Naive B cell (primary cell): ENCODE results near the gene RYR2. TPM values are rescaled to one million over a fixed set of nuclear protein-coding genes. Genes with fewer than 3 reads are reported as not detected.

ENCODE experiments used
- ATAC-seq, 2 donors: fragments of 150-1000 bp; cut with Tn5 transposase; 2 replicates each; pipeline ENCODE4 v1.10.0; 2021; ENCODE audit warnings: low read depth in 2 of 2, mild to moderate bottlenecking in 2 of 2, moderate library complexity in 2 of 2
- DNase-seq: peaks from one replicate; pipeline ENCODE4 v3.0.0; 2022
- H3K27ac Mint-ChIP-seq, 6 donors: one replicate each; pipeline ENCODE4 v1.8.0; 2020 to 2022; ENCODE audit warnings: mild to moderate bottlenecking in 6 of 6, mixed read lengths in 6 of 6, moderate library complexity in 5 of 6, inconsistent platforms in 2 of 6
- H3K27me3 Mint-ChIP-seq, 3 donors: one replicate each; pipeline ENCODE4 v1.8.0; 2021 to 2022; ENCODE audit warnings: mixed read lengths in 3 of 3, mild to moderate bottlenecking in 1 of 3
- H3K36me3 Mint-ChIP-seq, 2 donors: one replicate each; pipeline ENCODE4 v1.8.0; 2020 to 2022; ENCODE audit warnings: mixed read lengths in 2 of 2, inconsistent platforms in 1 of 2, mild to moderate bottlenecking in 1 of 2
- H3K4me1 Mint-ChIP-seq, 3 donors: one replicate each; pipeline ENCODE4 v1.8.0; 2020 to 2022; ENCODE audit warnings: mixed read lengths in 3 of 3, inconsistent platforms in 1 of 3, mild to moderate bottlenecking in 1 of 3, moderate library complexity in 1 of 3
- H3K4me3 Mint-ChIP-seq, 8 donors: one replicate each; pipeline ENCODE4 v1.8.0; 2020 to 2022; ENCODE audit warnings: mild to moderate bottlenecking in 8 of 8, mixed read lengths in 8 of 8, moderate library complexity in 8 of 8, inconsistent platforms in 2 of 8
- H3K9me3 Mint-ChIP-seq, 7 donors: one replicate each; pipeline ENCODE4 v1.8.0; 2020 to 2022; ENCODE audit warnings: mixed read lengths in 7 of 7, mild to moderate bottlenecking in 5 of 7, inconsistent platforms in 2 of 7, moderate library complexity in 1 of 7
- polyA plus RNA-seq, 6 donors: library from polyadenylated mRNA; unstranded; fragments of 300-500 nt; fragmentation: Illumina TruSeq; gene quantifications; one replicate each; pipeline ENCODE4 v1.2.3, GENCODE V29; 2021; ENCODE audit warnings: low read depth in 6 of 6

Gene RYR2
- polyA plus RNA-seq, 6 donors from 2014 or later: 0.09 TPM; not detected in 5

- Mint-ChIP-seq H3K27ac (no peak overlapping the region), H3K4me1 (no peaks in the 10 kb centered on the region), H3K36me3 (no peaks in the 10 kb centered on the region), H3K9me3 (peaks cover 0 to 6% (median 0%) of the 10 kb centered on the region in 7 donors), H3K4me3 (no peak overlapping the region), H3K27me3 (peaks cover 0 to 5% (median 0%) of the 10 kb centered on the region in 3 donors)
- DNase-seq (no peak), ATAC-seq (no peak)
These were observed 246.0 kb downstream of the RYR2 start for GRCh38 chr1:237287876-237288521.

DNA sequence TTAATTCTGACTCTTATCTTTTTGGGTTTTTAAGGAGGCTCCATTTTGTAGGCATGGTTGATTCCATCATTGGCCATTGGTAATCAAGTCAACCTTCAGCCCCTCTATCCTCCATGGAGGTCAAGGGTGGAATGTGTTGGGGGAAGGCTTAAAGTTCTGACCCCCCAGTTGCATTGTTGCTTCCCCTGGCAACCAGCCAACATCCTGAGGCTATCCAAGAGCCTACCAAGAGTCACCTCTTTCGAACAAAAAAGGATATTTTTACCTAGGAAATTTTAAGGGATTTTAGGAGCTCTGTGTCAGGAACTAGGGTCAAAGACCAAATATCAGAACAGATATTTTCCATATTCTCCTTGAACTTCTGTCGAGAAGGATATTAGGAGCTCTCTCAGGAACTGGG, 251.8 kb downstream of the RYR2 start:
- H3K4me1 Mint-ChIP-seq: no peaks in the 10 kb centered on the region
- H3K9me3 Mint-ChIP-seq: peaks cover 0 to 9% (median 0%) of the 10 kb centered on the region in 7 donors
- no peak overlapping the region for H3K27ac Mint-ChIP-seq
- ATAC-seq: no peak
- no peak for DNase-seq
- no peak overlapping the region for H3K4me3 Mint-ChIP-seq
- no peaks in the 10 kb centered on the region for H3K36me3 Mint-ChIP-seq
- H3K27me3 Mint-ChIP-seq: peaks cover 0 to 5% (median 0%) of the 10 kb centered on the region in 3 donors

GRCh38 chr1:237296861-237297260, 254.9 kb downstream of the RYR2 start:
- DNase-seq: no peak
- Mint-ChIP-seq H3K4me1 (no peaks in the 10 kb centered on the region), H3K9me3 (peaks cover 0 to 9% (median 0%) of the 10 kb centered on the region in 7 donors), H3K36me3 (no peaks in the 10 kb centered on the region), H3K27me3 (no peaks in the 10 kb centered on the region), H3K27ac (no peak overlapping the region), H3K4me3 (no peak overlapping the region)
- no peak for ATAC-seq

- Mint-ChIP-seq H3K36me3 (no peaks in the 10 kb centered on the region), H3K27ac (no peak overlapping the region), H3K9me3 (peaks cover 0 to 9% (median 0%) of the 10 kb centered on the region in 7 donors), H3K4me3 (no peak overlapping the region), H3K27me3 (no peaks in the 10 kb centered on the region), H3K4me1 (no peaks in the 10 kb centered on the region)
- DNase-seq (no peak), ATAC-seq (no peak)
These were observed 258.7 kb downstream of the RYR2 start for GRCh38 chr1:237300642-237301041.

GRCh38 chr1:237303929-237304328, 261.9 kb downstream of the RYR2 start:
- H3K9me3 Mint-ChIP-seq: peaks cover 0 to 4% (median 2%) of the 10 kb centered on the region in 7 donors
- ATAC-seq: no peak
- no peaks in the 10 kb centered on the region for H3K27me3 Mint-ChIP-seq
- no peak for DNase-seq
- no peaks in the 10 kb centered on the region for H3K36me3 Mint-ChIP-seq
- H3K4me3 Mint-ChIP-seq: no peak overlapping the region
- H3K27ac Mint-ChIP-seq: no peak overlapping the region
- H3K4me1 Mint-ChIP-seq: no peaks in the 10 kb centered on the region

DNA sequence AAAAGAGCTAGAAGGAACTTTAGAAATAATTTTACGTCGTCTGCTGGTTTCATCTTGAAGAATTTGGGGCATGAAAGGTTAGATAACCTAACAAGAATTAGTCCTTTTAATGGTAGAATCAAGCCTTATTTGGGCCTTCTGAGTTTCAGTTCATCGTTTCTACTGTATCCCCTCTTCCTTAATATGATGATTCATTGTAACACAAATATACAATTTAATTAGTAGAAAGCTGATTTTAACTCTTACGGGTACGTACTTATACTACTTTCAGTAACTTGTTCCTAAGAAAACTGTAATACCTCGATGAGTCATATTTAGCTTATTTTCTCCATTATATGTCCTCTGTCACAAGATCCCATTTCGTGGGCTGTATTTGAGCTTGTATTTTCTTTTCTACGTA, 264.7 kb downstream of the RYR2 start:
- Mint-ChIP-seq H3K4me1 (no peaks in the 10 kb centered on the region), H3K27me3 (no peaks in the 10 kb centered on the region), H3K9me3 (peaks cover 0 to 4% (median 2%) of the 10 kb centered on the region in 7 donors), H3K4me3 (no peak overlapping the region), H3K27ac (no peak overlapping the region), H3K36me3 (no peaks in the 10 kb centered on the region)
- no peak for DNase-seq
- ATAC-seq: no peak

DNA sequence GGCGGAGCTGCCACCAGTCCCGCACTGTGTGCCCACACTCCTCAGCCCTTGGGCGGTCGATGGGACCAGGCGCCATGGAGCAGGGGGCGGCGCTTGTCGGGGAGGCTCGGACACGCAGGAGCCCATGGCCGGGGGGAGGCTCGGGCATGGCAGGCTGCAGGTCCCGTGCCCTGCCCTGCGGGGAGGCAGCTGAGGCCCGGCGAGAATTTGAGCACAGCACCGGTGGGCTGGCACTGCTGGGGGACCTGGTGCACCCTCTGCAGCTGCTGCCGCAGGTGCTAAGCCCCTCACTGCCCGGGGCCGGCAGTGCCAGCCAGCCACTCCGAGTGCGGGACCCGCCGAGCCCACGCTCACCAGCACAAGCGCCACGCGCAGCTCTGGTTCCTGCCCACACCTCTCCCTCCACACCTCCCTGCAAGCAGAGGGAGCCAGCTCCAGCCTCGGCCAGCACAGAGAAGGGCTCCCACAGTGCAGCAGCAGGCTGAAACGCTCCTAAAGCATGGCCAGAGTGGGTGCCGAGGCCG, 267.7 kb downstream of the RYR2 start:
- no peak for ATAC-seq
- no peaks in the 10 kb centered on the region for H3K4me1 Mint-ChIP-seq
- H3K27ac Mint-ChIP-seq: no peak overlapping the region
- no peaks in the 10 kb centered on the region for H3K36me3 Mint-ChIP-seq
- peaks cover 2 to 10% (median 4%) of the 10 kb centered on the region in 7 donors for H3K9me3 Mint-ChIP-seq
- no peak overlapping the region for H3K4me3 Mint-ChIP-seq
- no peak for DNase-seq
- no peaks in the 10 kb centered on the region for H3K27me3 Mint-ChIP-seq

- ATAC-seq: no peak
- H3K4me1 Mint-ChIP-seq: no peaks in the 10 kb centered on the region
- no peaks in the 10 kb centered on the region for H3K27me3 Mint-ChIP-seq
- no peak overlapping the region for H3K4me3 Mint-ChIP-seq
- peaks cover 0 to 10% (median 2%) of the 10 kb centered on the region in 7 donors for H3K9me3 Mint-ChIP-seq
- H3K27ac Mint-ChIP-seq: no peak overlapping the region
- no peaks in the 10 kb centered on the region for H3K36me3 Mint-ChIP-seq
- DNase-seq: no peak
These were observed 274.4 kb downstream of the RYR2 start for GRCh38 chr1:237316352-237316751.

DNA sequence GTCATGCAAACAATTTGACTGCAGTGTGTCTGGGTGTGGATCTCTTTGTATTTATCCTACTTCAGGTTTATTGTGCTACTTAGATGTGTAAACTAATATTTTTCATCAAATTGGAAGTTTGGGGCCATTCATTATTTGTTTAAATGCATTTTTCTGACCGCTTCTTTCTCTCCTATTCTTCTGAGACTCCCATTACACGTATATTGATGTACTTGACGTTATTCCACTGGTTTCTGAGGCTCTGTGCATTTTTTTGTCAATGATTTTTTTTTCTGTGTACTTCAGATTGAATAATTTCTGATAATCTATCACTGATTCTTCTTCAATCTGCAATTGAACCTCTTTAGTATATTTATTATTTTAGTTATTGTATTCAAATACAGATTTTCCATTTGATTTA, 276.8 kb downstream of the RYR2 start:
- H3K4me1 Mint-ChIP-seq: no peaks in the 10 kb centered on the region

DNA sequence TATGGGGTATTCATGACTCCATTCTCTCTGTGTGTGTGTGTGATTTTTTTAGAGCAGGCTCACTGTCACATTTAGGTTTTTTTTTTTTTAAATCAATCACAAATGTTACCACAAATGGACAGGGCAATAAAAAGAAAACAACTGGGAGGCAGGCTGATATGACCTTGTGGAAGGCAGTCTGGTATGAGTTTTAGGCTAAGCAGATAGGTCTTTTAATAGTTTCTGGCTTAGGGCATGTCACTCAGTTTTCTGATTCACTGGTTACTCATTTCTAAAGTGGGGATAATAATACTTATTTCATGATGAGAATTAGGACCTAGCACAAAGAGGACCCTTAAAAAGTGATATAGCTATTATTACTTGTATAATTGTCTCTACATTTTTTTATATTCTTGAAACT, 278.9 kb downstream of the RYR2 start:
- H3K9me3 Mint-ChIP-seq: peaks cover 0 to 8% (median 0%) of the 10 kb centered on the region in 7 donors
- H3K27me3 Mint-ChIP-seq: no peaks in the 10 kb centered on the region
- H3K4me3 Mint-ChIP-seq: no peak overlapping the region

More for the DNA sequence above, 276.8 kb downstream of the RYR2 start:
- no peaks in the 10 kb centered on the region for H3K27me3 Mint-ChIP-seq
- H3K36me3 Mint-ChIP-seq: no peaks in the 10 kb centered on the region
- no peak overlapping the region for H3K27ac Mint-ChIP-seq
- H3K4me3 Mint-ChIP-seq: no peak overlapping the region
- DNase-seq: no peak
- H3K9me3 Mint-ChIP-seq: peaks cover 0 to 4% (median 1%) of the 10 kb centered on the region in 7 donors
- no peak for ATAC-seq

DNA sequence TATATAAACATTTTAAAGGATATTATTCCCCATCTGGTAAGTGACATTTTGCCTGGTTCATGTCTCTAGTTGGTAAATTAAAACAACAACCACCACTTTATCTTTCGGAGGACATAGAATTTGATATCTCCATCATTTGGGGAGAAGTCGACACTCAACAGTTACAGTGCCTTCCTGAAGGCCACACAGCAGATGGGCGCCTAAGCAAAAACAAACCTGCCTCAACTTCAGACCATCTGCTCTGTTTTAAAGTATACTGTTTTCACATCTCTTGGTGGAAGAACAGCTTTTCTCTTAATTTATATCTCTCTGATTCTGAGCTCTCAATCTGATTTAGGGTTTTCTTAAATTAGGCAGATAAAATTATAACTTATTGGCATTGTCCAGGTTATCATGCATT, 282.2 kb downstream of the RYR2 start:
- DNase-seq: no peak
- no peak overlapping the region for H3K4me3 Mint-ChIP-seq
- no peak for ATAC-seq
- H3K36me3 Mint-ChIP-seq: no peaks in the 10 kb centered on the region
- no peak overlapping the region for H3K27ac Mint-ChIP-seq
- H3K27me3 Mint-ChIP-seq: no peaks in the 10 kb centered on the region
- no peaks in the 10 kb centered on the region for H3K4me1 Mint-ChIP-seq
- H3K9me3 Mint-ChIP-seq: peaks cover 0 to 8% (median 0%) of the 10 kb centered on the region in 7 donors

More for the DNA sequence above, 278.9 kb downstream of the RYR2 start:
- Mint-ChIP-seq H3K4me1 (no peaks in the 10 kb centered on the region), H3K36me3 (no peaks in the 10 kb centered on the region), H3K27ac (no peak overlapping the region)
- no peak for ATAC-seq
- no peak for DNase-seq

GRCh38 chr1:237327061-237327460, 285.1 kb downstream of the RYR2 start:
- ATAC-seq (no peak), DNase-seq (no peak)
- Mint-ChIP-seq H3K9me3 (peaks cover 0 to 4% (median 0%) of the 10 kb centered on the region in 7 donors), H3K4me3 (no peak overlapping the region), H3K27me3 (no peaks in the 10 kb centered on the region), H3K4me1 (no peaks in the 10 kb centered on the region), H3K36me3 (no peaks in the 10 kb centered on the region), H3K27ac (no peak overlapping the region)

GRCh38 chr1:237340892-237341291, 298.9 kb downstream of the RYR2 start:
- DNase-seq: no peak
- no peaks in the 10 kb centered on the region for H3K4me1 Mint-ChIP-seq
- H3K36me3 Mint-ChIP-seq: no peaks in the 10 kb centered on the region
- H3K27me3 Mint-ChIP-seq: no peaks in the 10 kb centered on the region
- H3K27ac Mint-ChIP-seq: no peak overlapping the region
- no peak for ATAC-seq
- H3K4me3 Mint-ChIP-seq: no peak overlapping the region
- peaks cover 0 to 8% (median 3%) of the 10 kb centered on the region in 7 donors for H3K9me3 Mint-ChIP-seq

DNA sequence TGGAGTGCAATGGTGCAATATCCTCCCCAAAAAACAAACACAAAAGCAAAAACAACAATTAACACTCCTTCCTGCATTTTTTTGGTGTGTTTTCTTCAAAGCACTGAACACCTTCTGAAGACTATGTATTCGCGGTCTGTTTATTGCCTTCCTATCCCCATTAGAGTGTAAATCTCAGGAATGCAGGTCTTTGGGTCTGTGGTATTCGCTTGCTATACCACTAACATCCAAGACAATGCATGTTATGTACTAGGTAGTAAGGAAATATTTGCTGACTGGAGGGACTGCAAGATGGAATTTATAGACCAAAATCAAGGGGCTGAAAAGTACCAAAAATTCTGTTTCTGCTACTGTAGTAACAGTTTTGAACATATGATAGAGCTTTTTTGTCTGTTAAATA, 299.4 kb downstream of the RYR2 start:
- no peak for ATAC-seq
- Mint-ChIP-seq H3K36me3 (no peaks in the 10 kb centered on the region), H3K27ac (no peak overlapping the region), H3K27me3 (no peaks in the 10 kb centered on the region), H3K4me1 (no peaks in the 10 kb centered on the region), H3K9me3 (peaks cover 0 to 8% (median 3%) of the 10 kb centered on the region in 7 donors), H3K4me3 (no peak overlapping the region)
- no peak for DNase-seq
